Measurements from ENCODE around the gene DFFB.

The DFFB gene

DNA sequence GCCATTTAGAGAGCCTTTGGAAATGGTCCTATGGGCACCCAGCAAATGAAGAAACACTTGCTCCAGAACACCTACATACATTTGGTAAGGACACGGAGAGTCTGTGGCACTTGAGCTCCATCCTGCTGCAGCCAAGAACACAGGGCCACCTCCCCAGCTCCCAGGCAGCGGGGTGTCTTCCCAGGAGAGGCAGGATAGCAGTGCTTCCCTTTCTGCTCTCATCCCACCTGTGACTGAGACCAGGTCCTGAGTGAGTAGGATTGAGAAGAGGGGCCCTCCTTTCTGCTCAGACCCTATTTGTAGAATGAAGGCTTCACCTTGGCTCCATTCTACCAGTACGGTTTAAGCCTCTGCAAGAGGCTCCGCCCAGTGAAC is 38.7 kb downstream of the DFFB start:
- H3K9me3 ChIP-seq (ENCODE audit: control insufficient read depth, insufficient read depth, low read depth, low read length), result no peaks in the 10 kb centered on the region
- no peak for TF ChIP-seq ZNF248 (tag by site-specific recombination; IDR thresholded peaks at IDR 0.05)
- TF ChIP-seq, protein P1, sequence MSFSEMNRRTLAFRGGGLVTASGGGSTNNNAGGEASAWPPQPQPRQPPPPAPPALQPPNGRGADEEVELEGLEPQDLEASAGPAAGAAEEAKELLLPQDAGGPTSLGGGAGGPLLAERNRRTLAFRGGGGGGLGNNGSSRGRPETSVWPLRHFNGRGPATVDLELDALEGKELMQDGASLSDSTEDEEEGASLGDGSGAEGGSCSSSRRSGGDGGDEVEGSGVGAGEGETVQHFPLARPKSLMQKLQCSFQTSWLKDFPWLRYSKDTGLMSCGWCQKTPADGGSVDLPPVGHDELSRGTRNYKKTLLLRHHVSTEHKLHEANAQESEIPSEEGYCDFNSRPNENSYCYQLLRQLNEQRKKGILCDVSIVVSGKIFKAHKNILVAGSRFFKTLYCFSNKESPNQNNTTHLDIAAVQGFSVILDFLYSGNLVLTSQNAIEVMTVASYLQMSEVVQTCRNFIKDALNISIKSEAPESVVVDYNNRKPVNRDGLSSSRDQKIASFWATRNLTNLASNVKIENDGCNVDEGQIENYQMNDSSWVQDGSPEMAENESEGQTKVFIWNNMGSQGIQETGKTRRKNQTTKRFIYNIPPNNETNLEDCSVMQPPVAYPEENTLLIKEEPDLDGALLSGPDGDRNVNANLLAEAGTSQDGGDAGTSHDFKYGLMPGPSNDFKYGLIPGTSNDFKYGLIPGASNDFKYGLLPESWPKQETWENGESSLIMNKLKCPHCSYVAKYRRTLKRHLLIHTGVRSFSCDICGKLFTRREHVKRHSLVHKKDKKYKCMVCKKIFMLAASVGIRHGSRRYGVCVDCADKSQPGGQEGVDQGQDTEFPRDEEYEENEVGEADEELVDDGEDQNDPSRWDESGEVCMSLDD (tag by site-specific recombination; IDR thresholded peaks at IDR 0.05), result no peak
- TF ChIP-seq ZNF707 (tag by site-specific recombination; IDR thresholded peaks at IDR 0.05), result no peak
- TF ChIP-seq ZBTB20 (tag by site-specific recombination; IDR thresholded peaks at IDR 0.05), result no peak
- TF ChIP-seq ZFP69B (tag by site-specific recombination; IDR thresholded peaks at IDR 0.05), result no peak
- no peak for TF ChIP-seq KLF1 (tag by site-specific recombination; IDR thresholded peaks at IDR 0.05)
- TF ChIP-seq ZBTB1 (tag by site-specific recombination; IDR thresholded peaks at IDR 0.05), result no peak
- no peak for TF ChIP-seq FEZF1 (tag by site-specific recombination; IDR thresholded peaks at IDR 0.05)
- TF ChIP-seq ZSCAN16 (tag by site-specific recombination; IDR thresholded peaks at IDR 0.05), result no peak
- TF ChIP-seq ZNF239 (tag by site-specific recombination; IDR thresholded peaks at IDR 0.05), result no peak
- TF ChIP-seq, protein P2, sequence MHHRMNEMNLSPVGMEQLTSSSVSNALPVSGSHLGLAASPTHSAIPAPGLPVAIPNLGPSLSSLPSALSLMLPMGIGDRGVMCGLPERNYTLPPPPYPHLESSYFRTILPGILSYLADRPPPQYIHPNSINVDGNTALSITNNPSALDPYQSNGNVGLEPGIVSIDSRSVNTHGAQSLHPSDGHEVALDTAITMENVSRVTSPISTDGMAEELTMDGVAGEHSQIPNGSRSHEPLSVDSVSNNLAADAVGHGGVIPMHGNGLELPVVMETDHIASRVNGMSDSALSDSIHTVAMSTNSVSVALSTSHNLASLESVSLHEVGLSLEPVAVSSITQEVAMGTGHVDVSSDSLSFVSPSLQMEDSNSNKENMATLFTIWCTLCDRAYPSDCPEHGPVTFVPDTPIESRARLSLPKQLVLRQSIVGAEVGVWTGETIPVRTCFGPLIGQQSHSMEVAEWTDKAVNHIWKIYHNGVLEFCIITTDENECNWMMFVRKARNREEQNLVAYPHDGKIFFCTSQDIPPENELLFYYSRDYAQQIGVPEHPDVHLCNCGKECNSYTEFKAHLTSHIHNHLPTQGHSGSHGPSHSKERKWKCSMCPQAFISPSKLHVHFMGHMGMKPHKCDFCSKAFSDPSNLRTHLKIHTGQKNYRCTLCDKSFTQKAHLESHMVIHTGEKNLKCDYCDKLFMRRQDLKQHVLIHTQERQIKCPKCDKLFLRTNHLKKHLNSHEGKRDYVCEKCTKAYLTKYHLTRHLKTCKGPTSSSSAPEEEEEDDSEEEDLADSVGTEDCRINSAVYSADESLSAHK (tag by site-specific recombination; IDR thresholded peaks at IDR 0.05), result no peak
- TF ChIP-seq ZNF768 (tag by site-specific recombination; IDR thresholded peaks at IDR 0.05), result no peak
- no peak for TF ChIP-seq ZNF155 (tag by site-specific recombination; IDR thresholded peaks at IDR 0.05)
- peaks cover 2 to 44% of the 10 kb centered on the region in 2 experiments for H3K36me3 ChIP-seq (ENCODE audit: control insufficient read depth in 2 of 2, insufficient read depth in 1 of 2, low read length in 2 of 2)
- no peaks in the 10 kb centered on the region for H3K4me1 ChIP-seq (ENCODE audit: control insufficient read depth, insufficient read depth, low read length)
- H3K27ac ChIP-seq (ENCODE audit: extremely low read depth, low read depth, low read length), result no peak overlapping the region
- CTCF ChIA-PET, result no interaction called here
- H3K4me3 ChIP-seq (ENCODE audit: low read depth, low read length), result no peak overlapping the region
- POLR2A ChIA-PET, result no interaction called here

DNA sequence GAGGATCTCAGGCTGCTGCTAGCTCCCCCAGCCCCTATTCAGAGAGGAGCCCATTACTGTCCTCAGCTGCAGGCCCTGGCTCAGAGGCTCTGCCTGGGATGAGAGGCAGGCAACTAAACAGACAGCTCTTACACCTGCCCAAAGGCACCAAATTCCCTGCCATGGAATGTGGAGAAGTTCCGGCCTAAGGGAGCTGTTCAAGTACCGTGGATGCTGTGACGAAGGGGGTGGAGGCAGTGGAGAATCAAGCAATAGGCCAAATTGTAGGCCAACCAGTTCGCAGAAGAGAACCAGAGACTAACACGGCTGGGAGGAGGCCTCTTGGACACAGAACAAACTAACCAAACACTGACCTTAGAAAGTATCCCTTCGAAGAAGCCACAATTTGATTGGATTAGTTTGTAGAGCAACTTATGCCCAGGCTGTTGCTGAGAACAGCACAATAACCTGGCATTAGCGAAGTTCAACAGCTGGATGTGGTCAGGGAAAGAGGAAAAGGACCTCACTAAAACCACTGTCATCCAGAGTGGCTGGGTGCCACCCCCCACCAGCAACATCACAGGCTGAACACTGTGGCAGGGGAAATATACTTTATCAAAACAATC is 39.2 kb downstream of the DFFB start:
- Histone ChIP-seq H3K4me3 (ENCODE audit: low read depth, low read length) (no peak overlapping the region), H3K27ac (ENCODE audit: extremely low read depth, low read depth, low read length) (no peak overlapping the region), H3K4me1 (ENCODE audit: control insufficient read depth, insufficient read depth, low read length) (no peaks in the 10 kb centered on the region), H3K36me3 (ENCODE audit: control insufficient read depth in 2 of 2, insufficient read depth in 1 of 2, low read length in 2 of 2) (peaks cover 0 to 38% of the 10 kb centered on the region in 2 experiments; a peak in 2 of 3 replicates), H3K9me3 (ENCODE audit: control insufficient read depth, insufficient read depth, low read depth, low read length) (no peaks in the 10 kb centered on the region)
- ChIA-PET POLR2A (no interaction called here), CTCF (no interaction called here)
- TF ChIP-seq, protein P3, sequence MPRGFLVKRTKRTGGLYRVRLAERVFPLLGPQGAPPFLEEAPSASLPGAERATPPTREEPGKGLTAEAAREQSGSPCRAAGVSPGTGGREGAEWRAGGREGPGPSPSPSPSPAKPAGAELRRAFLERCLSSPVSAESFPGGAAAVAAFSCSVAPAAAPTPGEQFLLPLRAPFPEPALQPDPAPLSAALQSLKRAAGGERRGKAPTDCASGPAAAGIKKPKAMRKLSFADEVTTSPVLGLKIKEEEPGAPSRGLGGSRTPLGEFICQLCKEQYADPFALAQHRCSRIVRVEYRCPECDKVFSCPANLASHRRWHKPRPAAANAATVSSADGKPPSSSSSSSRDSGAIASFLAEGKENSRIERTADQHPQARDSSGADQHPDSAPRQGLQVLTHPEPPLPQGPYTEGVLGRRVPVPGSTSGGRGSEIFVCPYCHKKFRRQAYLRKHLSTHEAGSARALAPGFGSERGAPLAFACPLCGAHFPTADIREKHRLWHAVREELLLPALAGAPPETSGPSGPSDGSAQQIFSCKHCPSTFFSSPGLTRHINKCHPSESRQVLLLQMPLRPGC (tag by site-specific recombination; IDR thresholded peaks at IDR 0.05), result no peak
- TF ChIP-seq SP3 (tag by site-specific recombination; IDR thresholded peaks at IDR 0.05), result no peak

DNA sequence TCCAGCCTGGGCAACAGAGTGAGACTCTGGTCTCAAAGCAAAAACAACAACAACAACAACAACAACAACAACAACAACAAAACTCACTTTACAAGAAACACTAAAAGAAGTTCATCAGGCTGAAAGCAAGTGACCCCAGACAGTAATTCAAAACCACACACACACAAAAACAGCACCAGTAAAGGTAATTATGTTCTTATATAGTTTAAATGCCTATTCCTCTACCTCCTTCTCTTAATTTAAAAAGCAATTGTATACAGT is 41.1 kb downstream of the DFFB start:
- peaks cover 0 to 28% of the 10 kb centered on the region in 2 experiments; a peak in 2 of 3 replicates for H3K36me3 ChIP-seq (ENCODE audit: control insufficient read depth in 2 of 2, insufficient read depth in 1 of 2, low read length in 2 of 2)
- no peak overlapping the region for H3K27ac ChIP-seq (ENCODE audit: extremely low read depth, low read depth, low read length)
- POLR2A ChIA-PET, result no interaction called here
- CTCF ChIA-PET, result no interaction called here
- H3K4me3 ChIP-seq (ENCODE audit: low read depth, low read length), result no peak overlapping the region
- no peaks in the 10 kb centered on the region for H3K9me3 ChIP-seq (ENCODE audit: control insufficient read depth, insufficient read depth, low read depth, low read length)
- no peaks in the 10 kb centered on the region for H3K4me1 ChIP-seq (ENCODE audit: control insufficient read depth, insufficient read depth, low read length)
- TF ChIP-seq ZNF223 (tag by site-specific recombination; IDR thresholded peaks at IDR 0.05) (no peak), ZBTB8A (tag by site-specific recombination; IDR thresholded peaks at IDR 0.05) (no peak), SCRT2 (tag by site-specific recombination; IDR thresholded peaks at IDR 0.05) (no peak), ZNF433 (tag by site-specific recombination; IDR thresholded peaks at IDR 0.05; ENCODE audit: low read depth) (no peak), ZNF324 (tag by site-specific recombination; IDR thresholded peaks at IDR 0.05) (no peak), ZNF76 (tag by site-specific recombination; IDR thresholded peaks at IDR 0.05; ENCODE audit: borderline replicate concordance, low read depth) (no peak)
- TF ChIP-seq, protein P4, sequence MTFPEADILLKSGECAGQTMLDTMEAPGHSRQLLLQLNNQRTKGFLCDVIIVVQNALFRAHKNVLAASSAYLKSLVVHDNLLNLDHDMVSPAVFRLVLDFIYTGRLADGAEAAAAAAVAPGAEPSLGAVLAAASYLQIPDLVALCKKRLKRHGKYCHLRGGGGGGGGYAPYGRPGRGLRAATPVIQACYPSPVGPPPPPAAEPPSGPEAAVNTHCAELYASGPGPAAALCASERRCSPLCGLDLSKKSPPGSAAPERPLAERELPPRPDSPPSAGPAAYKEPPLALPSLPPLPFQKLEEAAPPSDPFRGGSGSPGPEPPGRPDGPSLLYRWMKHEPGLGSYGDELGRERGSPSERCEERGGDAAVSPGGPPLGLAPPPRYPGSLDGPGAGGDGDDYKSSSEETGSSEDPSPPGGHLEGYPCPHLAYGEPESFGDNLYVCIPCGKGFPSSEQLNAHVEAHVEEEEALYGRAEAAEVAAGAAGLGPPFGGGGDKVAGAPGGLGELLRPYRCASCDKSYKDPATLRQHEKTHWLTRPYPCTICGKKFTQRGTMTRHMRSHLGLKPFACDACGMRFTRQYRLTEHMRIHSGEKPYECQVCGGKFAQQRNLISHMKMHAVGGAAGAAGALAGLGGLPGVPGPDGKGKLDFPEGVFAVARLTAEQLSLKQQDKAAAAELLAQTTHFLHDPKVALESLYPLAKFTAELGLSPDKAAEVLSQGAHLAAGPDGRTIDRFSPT (tag by site-specific recombination; IDR thresholded peaks at IDR 0.05), result no peak
- TF ChIP-seq, protein P5, sequence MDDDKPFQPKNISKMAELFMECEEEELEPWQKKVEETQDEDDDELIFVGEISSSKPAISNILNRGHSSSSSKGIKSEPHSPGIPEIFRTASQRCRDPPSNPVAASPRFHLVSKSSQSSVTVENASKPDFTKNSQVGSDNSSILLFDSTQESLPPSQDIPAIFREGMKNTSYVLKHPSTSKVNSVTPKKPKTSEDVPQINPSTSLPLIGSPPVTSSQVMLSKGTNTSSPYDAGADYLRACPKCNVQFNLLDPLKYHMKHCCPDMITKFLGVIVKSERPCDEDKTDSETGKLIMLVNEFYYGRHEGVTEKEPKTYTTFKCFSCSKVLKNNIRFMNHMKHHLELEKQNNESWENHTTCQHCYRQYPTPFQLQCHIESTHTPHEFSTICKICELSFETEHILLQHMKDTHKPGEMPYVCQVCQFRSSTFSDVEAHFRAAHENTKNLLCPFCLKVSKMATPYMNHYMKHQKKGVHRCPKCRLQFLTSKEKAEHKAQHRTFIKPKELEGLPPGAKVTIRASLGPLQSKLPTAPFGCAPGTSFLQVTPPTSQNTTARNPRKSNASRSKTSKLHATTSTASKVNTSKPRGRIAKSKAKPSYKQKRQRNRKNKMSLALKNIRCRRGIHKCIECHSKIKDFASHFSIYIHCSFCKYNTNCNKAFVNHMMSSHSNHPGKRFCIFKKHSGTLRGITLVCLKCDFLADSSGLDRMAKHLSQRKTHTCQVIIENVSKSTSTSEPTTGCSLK (tag by site-specific recombination; IDR thresholded peaks at IDR 0.05), result no peak

Data from HEK293 (cell line).